Measurements from ENCODE around the gene WWC2. TPM values are rescaled to one million over a fixed set of nuclear protein-coding genes. Genes with fewer than 3 reads are reported as not detected.

WWC2 gene
- total RNA-seq, 1 donor, result 35.1 TPM

GRCh38 chr4:183139972-183140570 is 41.0 kb downstream of the WWC2 start:
- Histone ChIP-seq H3K4me2 (ENCODE audit: insufficient read depth, low read length) (peak overlapping the region; percentile 14), H3K9me3 (ENCODE audit: low read depth, low read length) (no peaks in the 10 kb centered on the region), H3K36me3 (ENCODE audit: insufficient read depth, low read length) (no peaks in the 10 kb centered on the region), H3K27me3 (ENCODE audit: insufficient read depth, low read length) (no peaks in the 10 kb centered on the region), H3K27ac (ENCODE audit: low read depth, low read length) (peak overlapping the region; percentile 72), H2AFZ (ENCODE audit: low read length) (no peak overlapping the region), H4K20me1 (ENCODE audit: insufficient read depth, low read length) (peaks cover 40% of the 10 kb centered on the region), H3K4me3 (ENCODE audit: insufficient read depth, low read length) (no peak overlapping the region), H3K4me1 (ENCODE audit: insufficient read depth, low read length) (peaks cover 39% of the 10 kb centered on the region), H3K79me2 (ENCODE audit: insufficient read depth, low read length) (peaks cover 79% of the 10 kb centered on the region)
- no peak for DNase-seq (ENCODE audit: insufficient read length, low spot score, missing footprints)
- TF ChIP-seq CTCF (IDR thresholded peaks at IDR 0.05; ENCODE audit: extremely low read depth, low read depth, low read length), result no peak

- Histone ChIP-seq H3K36me3 (ENCODE audit: insufficient read depth, low read length) (no peaks in the 10 kb centered on the region), H3K9me3 (ENCODE audit: low read depth, low read length) (no peaks in the 10 kb centered on the region), H3K79me2 (ENCODE audit: insufficient read depth, low read length) (peaks cover 78% of the 10 kb centered on the region), H4K20me1 (ENCODE audit: insufficient read depth, low read length) (peaks cover 47% of the 10 kb centered on the region), H3K4me2 (ENCODE audit: insufficient read depth, low read length) (peak overlapping the region; percentile 37), H3K4me1 (ENCODE audit: insufficient read depth, low read length) (peaks cover 39% of the 10 kb centered on the region), H3K4me3 (ENCODE audit: insufficient read depth, low read length) (no peak overlapping the region), H2AFZ (ENCODE audit: low read length) (no peak overlapping the region), H3K27ac (ENCODE audit: low read depth, low read length) (peak overlapping the region; percentile 72), H3K27me3 (ENCODE audit: insufficient read depth, low read length) (no peaks in the 10 kb centered on the region)
- no peak for TF ChIP-seq CTCF (IDR thresholded peaks at IDR 0.05; ENCODE audit: extremely low read depth, low read depth, low read length)
- DNase-seq (ENCODE audit: insufficient read length, low spot score, missing footprints), result peak; percentile 14
Measured at GRCh38 chr4:183140911-183141320, 41.9 kb downstream of the WWC2 start.

GRCh38 chr4:183141997-183142396 is 42.9 kb downstream of the WWC2 start:
- TF ChIP-seq CTCF (IDR thresholded peaks at IDR 0.05; ENCODE audit: extremely low read depth, low read depth, low read length), result peak; percentile 9
- Histone ChIP-seq H3K9me3 (ENCODE audit: low read depth, low read length) (no peaks in the 10 kb centered on the region), H3K27ac (ENCODE audit: low read depth, low read length) (peak overlapping the region; percentile 50), H3K4me1 (ENCODE audit: insufficient read depth, low read length) (peaks cover 39% of the 10 kb centered on the region), H4K20me1 (ENCODE audit: insufficient read depth, low read length) (peaks cover 54% of the 10 kb centered on the region), H3K79me2 (ENCODE audit: insufficient read depth, low read length) (peaks cover 78% of the 10 kb centered on the region), H3K4me3 (ENCODE audit: insufficient read depth, low read length) (no peak overlapping the region), H3K4me2 (ENCODE audit: insufficient read depth, low read length) (no peak overlapping the region), H3K27me3 (ENCODE audit: insufficient read depth, low read length) (no peaks in the 10 kb centered on the region), H2AFZ (ENCODE audit: low read length) (no peak overlapping the region), H3K36me3 (ENCODE audit: insufficient read depth, low read length) (no peaks in the 10 kb centered on the region)
- no peak for DNase-seq (ENCODE audit: insufficient read length, low spot score, missing footprints)

GRCh38 chr4:183142571-183143550 is 43.8 kb downstream of the WWC2 start:
- H3K4me1 ChIP-seq (ENCODE audit: insufficient read depth, low read length), result peaks cover 39% of the 10 kb centered on the region
- no peak overlapping the region for H2AFZ ChIP-seq (ENCODE audit: low read length)
- DNase-seq (ENCODE audit: insufficient read length, low spot score, missing footprints), result peak; percentile 14
- H4K20me1 ChIP-seq (ENCODE audit: insufficient read depth, low read length), result peaks cover 58% of the 10 kb centered on the region
- no peaks in the 10 kb centered on the region for H3K36me3 ChIP-seq (ENCODE audit: insufficient read depth, low read length)
- no peak overlapping the region for H3K4me3 ChIP-seq (ENCODE audit: insufficient read depth, low read length)
- peak overlapping the region; percentile 50 for H3K27ac ChIP-seq (ENCODE audit: low read depth, low read length)
- H3K27me3 ChIP-seq (ENCODE audit: insufficient read depth, low read length), result no peaks in the 10 kb centered on the region
- H3K9me3 ChIP-seq (ENCODE audit: low read depth, low read length), result no peaks in the 10 kb centered on the region
- H3K4me2 ChIP-seq (ENCODE audit: insufficient read depth, low read length), result peak overlapping the region; percentile 46
- peaks cover 80% of the 10 kb centered on the region for H3K79me2 ChIP-seq (ENCODE audit: insufficient read depth, low read length)
- no peak for TF ChIP-seq CTCF (IDR thresholded peaks at IDR 0.05; ENCODE audit: extremely low read depth, low read depth, low read length)

All from osteoblast (primary cell).